Karpas-422 (cell line): ENCODE measurements around the gene HSPB6. TPM values are rescaled to one million over a fixed set of nuclear protein-coding genes. Genes with fewer than 3 reads are reported as not detected.
"Not testable (repeated sequence)": the region's sequence is repeated elsewhere in the genome, so short reads cannot be mapped to it uniquely, and the experiment has no call there.

Experiments
- DNase-seq: peaks from one replicate; pipeline ENCODE4 v3.0.0-alpha.2; 2015
- H2AFZ ChIP-seq: fragments of 200-600 bp; sonication (generic); 2 replicates; pipeline ENCODE4 v1.6.1; 2014; ENCODE audit warnings: antibody characterized with exemption, low read length, mixed read lengths
- H3K27ac ChIP-seq: fragments of 200-600 bp; sonication (generic); 2 replicates; pipeline ENCODE4 v1.5.1; 2014; ENCODE audit warnings: mild to moderate bottlenecking, low read length, moderate library complexity
- H3K27me3 ChIP-seq: fragments of 200-600 bp; sonication (generic); 2 replicates; pipeline ENCODE4 v1.6.1; 2014; ENCODE audit warnings: low read length, mixed read lengths
- H3K36me3 ChIP-seq: fragments of 200-600 bp; sonication (generic); 2 replicates; pipeline ENCODE4 v1.6.1; 2014; ENCODE audit warnings: low read length, mixed read lengths; ENCODE audit not compliant: insufficient read depth
- H3K4me1 ChIP-seq: fragments of 200-600 bp; sonication (generic); 2 replicates; pipeline ENCODE4 v1.6.1; 2014; ENCODE audit warnings: mild to moderate bottlenecking, low read length, mixed read lengths
- H3K4me2 ChIP-seq: fragments of 200-600 bp; sonication (generic); 2 replicates; pipeline ENCODE4 v1.6.1; 2014; ENCODE audit warnings: low read length, low read depth, mild to moderate bottlenecking; ENCODE audit not compliant: poor library complexity, severe bottlenecking
- H3K4me3 ChIP-seq: fragments of 200-600 bp; sonication (generic); 2 replicates; pipeline ENCODE4 v1.5.1; 2014; ENCODE audit warnings: mild to moderate bottlenecking, antibody characterized with exemption, low read length, mixed read lengths
- H3K79me2 ChIP-seq: fragments of 200-600 bp; sonication (generic); 2 replicates; pipeline ENCODE4 v1.6.1; 2014; ENCODE audit warnings: mild to moderate bottlenecking, low read length, mixed read lengths
- H3K9ac ChIP-seq: fragments of 200-600 bp; sonication (generic); 2 replicates; pipeline ENCODE4 v1.6.0; 2014; ENCODE audit warnings: low read length
- H3K9me2 ChIP-seq: fragments of 200-600 bp; sonication (generic), shearing (Covaris generic); replicated peaks from 2 replicates; pipeline ENCODE4 v1.6.0; 2014; ENCODE audit warnings: mild to moderate bottlenecking, low read length, moderate library complexity; ENCODE audit not compliant: insufficient read depth
- H3K9me3 ChIP-seq: fragments of 300-700, 200-600 bp; sonication (generic); 2 replicates; pipeline ENCODE4 v1.6.1; 2014; ENCODE audit warnings: low read length, mixed read lengths
- H4K20me1 ChIP-seq: fragments of 200-600 bp; sonication (generic); 2 replicates; pipeline ENCODE4 v1.6.1; 2014; ENCODE audit warnings: mild to moderate bottlenecking, antibody characterized with exemption, low read length, low read depth; ENCODE audit not compliant: insufficient read depth
- total RNA-seq: library from RNA; depleted of rRNA; stranded (reverse); fragments of >200 nt; shearing (Covaris generic); gene quantifications from 2 replicates; pipeline ENCODE4 v1.2.3, GENCODE V29; 2014; ENCODE audit warnings: low replicate concordance; rRNA removed

Gene HSPB6, protein sequence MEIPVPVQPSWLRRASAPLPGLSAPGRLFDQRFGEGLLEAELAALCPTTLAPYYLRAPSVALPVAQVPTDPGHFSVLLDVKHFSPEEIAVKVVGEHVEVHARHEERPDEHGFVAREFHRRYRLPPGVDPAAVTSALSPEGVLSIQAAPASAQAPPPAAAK
- 0.18 and 1.5 TPM in 2 replicates for total RNA-seq

GRCh38 chr19:35756377-35757230, at the start of gene HSPB6:
TSS of gene HSPB6 (minus strand) at chr19:35757029. CDS start at chr19:35757008, 21 bp downstream.
- peak within 1 kb of the TSS; percentile 85 for H3K9ac ChIP-seq
- no peaks in the 10 kb centered on the region for H3K27me3 ChIP-seq
- H3K4me3 ChIP-seq = peak within 1 kb of the TSS; percentile 83
- no peak for DNase-seq
- no peaks in the 10 kb centered on the region for H3K9me2 ChIP-seq
- H3K27ac ChIP-seq = peak within 1 kb of the TSS; percentile 88
- H4K20me1 ChIP-seq = peaks cover 10% of the 10 kb centered on the region; the same call in 1 of the 2 replicates
- peaks cover 13% of the 10 kb centered on the region for H3K36me3 ChIP-seq
- no peak within 1 kb of the TSS for H2AFZ ChIP-seq
- H3K4me1 ChIP-seq = peaks cover 22% of the 10 kb centered on the region
- H3K79me2 ChIP-seq = peaks cover 23% of the 10 kb centered on the region
- no peaks in the 10 kb centered on the region for H3K9me3 ChIP-seq
- peak within 1 kb of the TSS; percentile 89 for H3K4me2 ChIP-seq

DNA sequence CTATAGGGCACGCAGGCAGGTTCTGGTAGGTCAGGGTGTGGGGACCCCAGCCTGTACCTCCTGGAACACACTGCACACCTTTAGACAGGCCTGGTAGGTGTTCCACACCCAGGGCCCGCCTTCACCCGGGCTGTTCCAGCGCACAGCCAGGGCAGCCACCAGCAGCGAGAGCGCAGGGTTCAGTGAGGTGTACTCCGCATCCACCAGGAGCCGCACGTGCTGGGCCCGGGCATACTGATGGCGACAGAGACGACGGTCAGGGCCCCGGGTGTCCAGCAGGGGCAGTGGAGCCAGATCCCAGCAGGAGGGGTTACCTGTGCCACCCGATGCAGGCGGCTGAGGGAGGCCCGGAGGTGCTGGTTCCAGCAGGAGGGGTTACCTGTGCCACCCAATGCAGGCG, 49.8 kb upstream of the HSPB6 start:
- Histone ChIP-seq H3K27me3 (no peaks in the 10 kb centered on the region), H2AFZ (no peak overlapping the region)

GRCh38 chr19:35805526-35806102, 48.8 kb upstream of the HSPB6 start:
- H3K9me2 ChIP-seq = no peaks in the 10 kb centered on the region
- no peaks in the 10 kb centered on the region for H3K79me2 ChIP-seq
- no peak overlapping the region for H3K9ac ChIP-seq
- H3K4me3 ChIP-seq = no peak overlapping the region
- H4K20me1 ChIP-seq = no peaks in the 10 kb centered on the region
- H3K27ac ChIP-seq = no peak overlapping the region
- H2AFZ ChIP-seq = no peak overlapping the region
- H3K9me3 ChIP-seq = no peaks in the 10 kb centered on the region
- H3K27me3 ChIP-seq = no peaks in the 10 kb centered on the region
- H3K4me1 ChIP-seq = no peaks in the 10 kb centered on the region
- no peak overlapping the region for H3K4me2 ChIP-seq
- DNase-seq = no peak
- H3K36me3 ChIP-seq = no peaks in the 10 kb centered on the region

More for the DNA sequence above, 49.8 kb upstream of the HSPB6 start:
- Histone ChIP-seq H3K9ac (no peak overlapping the region), H3K36me3 (no peaks in the 10 kb centered on the region), H3K9me3 (no peaks in the 10 kb centered on the region), H3K79me2 (no peaks in the 10 kb centered on the region), H3K9me2 (no peaks in the 10 kb centered on the region), H3K4me2 (no peak overlapping the region), H4K20me1 (no peaks in the 10 kb centered on the region), H3K4me1 (no peaks in the 10 kb centered on the region), H3K27ac (no peak overlapping the region), H3K4me3 (no peak overlapping the region)
- DNase-seq = no peak

DNA sequence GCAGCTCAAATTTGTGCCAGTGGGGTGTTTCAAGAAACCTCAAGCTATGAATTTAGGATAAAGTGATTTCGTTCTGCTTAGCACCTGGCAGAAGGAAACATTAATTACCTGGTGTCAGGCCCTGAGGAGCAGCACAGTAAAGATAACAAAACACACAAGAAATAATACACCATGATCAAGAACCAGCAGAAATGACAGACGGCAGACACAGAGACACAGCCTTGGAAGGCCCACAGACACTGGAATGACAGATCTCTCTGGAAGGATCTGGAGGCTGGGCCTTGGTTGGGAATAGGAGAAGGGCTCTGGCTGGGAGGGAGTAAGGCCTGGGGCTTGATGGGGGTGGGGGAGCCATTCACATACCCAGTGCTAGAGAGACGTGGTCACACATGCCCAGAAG, 45.0 kb upstream of the HSPB6 start:
- Histone ChIP-seq H4K20me1 (no peaks in the 10 kb centered on the region), H3K36me3 (no peaks in the 10 kb centered on the region), H3K4me2 (no peak overlapping the region), H3K9ac (no peak overlapping the region), H2AFZ (no peak overlapping the region), H3K4me3 (no peak overlapping the region), H3K27ac (no peak overlapping the region), H3K79me2 (no peaks in the 10 kb centered on the region), H3K9me3 (no peaks in the 10 kb centered on the region), H3K4me1 (no peaks in the 10 kb centered on the region), H3K9me2 (no peaks in the 10 kb centered on the region), H3K27me3 (no peaks in the 10 kb centered on the region)
- DNase-seq = no peak

DNA sequence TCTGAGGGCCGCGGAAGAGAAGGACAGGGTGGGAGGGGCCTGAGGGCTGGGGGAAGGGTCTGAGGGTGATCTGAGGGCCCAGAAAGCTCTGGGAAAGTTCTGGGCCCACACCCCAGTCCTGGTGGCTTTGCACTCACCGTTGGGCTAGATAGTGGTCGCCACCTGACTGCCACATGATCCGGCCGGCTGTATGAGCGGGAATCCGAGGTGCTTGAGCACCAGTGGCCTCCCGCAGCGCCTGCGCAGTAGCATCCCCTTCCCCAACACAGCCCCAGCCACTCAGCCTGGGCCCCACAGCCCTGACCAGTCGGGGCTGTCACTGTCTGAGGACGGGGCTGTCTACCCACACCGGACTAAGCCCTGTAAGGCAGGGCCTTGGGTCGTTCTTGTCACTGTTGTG, 40.8 kb upstream of the HSPB6 start:
- Histone ChIP-seq H3K9me3 (no peaks in the 10 kb centered on the region), H3K4me2 (no peak overlapping the region), H4K20me1 (no peaks in the 10 kb centered on the region), H3K27me3 (no peaks in the 10 kb centered on the region), H3K4me1 (no peaks in the 10 kb centered on the region), H3K4me3 (no peak overlapping the region), H3K79me2 (no peaks in the 10 kb centered on the region), H3K9me2 (no peaks in the 10 kb centered on the region), H2AFZ (no peak overlapping the region), H3K9ac (no peak overlapping the region), H3K27ac (no peak overlapping the region), H3K36me3 (no peaks in the 10 kb centered on the region)
- no peak for DNase-seq

GRCh38 chr19:35796645-35797542, 40.1 kb upstream of the HSPB6 start:
- Histone ChIP-seq H4K20me1 (no peaks in the 10 kb centered on the region), H3K36me3 (no peaks in the 10 kb centered on the region), H3K4me1 (no peaks in the 10 kb centered on the region), H2AFZ (no peak overlapping the region), H3K9me2 (no peaks in the 10 kb centered on the region), H3K27me3 (no peaks in the 10 kb centered on the region), H3K4me2 (no peak overlapping the region), H3K9me3 (no peaks in the 10 kb centered on the region), H3K79me2 (no peaks in the 10 kb centered on the region), H3K27ac (no peak overlapping the region), H3K4me3 (no peak overlapping the region), H3K9ac (no peak overlapping the region)
- DNase-seq = no peak

GRCh38 chr19:35795564-35795963, 38.7 kb upstream of the HSPB6 start:
- not testable (repeated sequence) for H3K27me3 ChIP-seq, H3K9me3 ChIP-seq

More at GRCh38 chr19:35795564-35795963, 38.7 kb upstream of the HSPB6 start:
- not testable (repeated sequence) for H3K4me2 ChIP-seq, H3K9me2 ChIP-seq, H3K4me3 ChIP-seq, H3K27ac ChIP-seq, H3K79me2 ChIP-seq, H2AFZ ChIP-seq, H4K20me1 ChIP-seq, H3K36me3 ChIP-seq, DNase-seq, H3K9ac ChIP-seq, H3K4me1 ChIP-seq
